ENCODE results near the gene BEST1. TPM values are rescaled to one million over a fixed set of nuclear protein-coding genes. Genes with fewer than 3 reads are reported as not detected.
A peak's percentile ranks its signal among the peaks of the same experiment; 100 is the strongest.

BEST1 gene
- total and polyA plus RNA-seq, 2 donors (not counting 3 experiments of a cell fraction or from before 2014, with no cell fraction given), result 0.04 TPM; not detected in 1

GRCh38 chr11:61955422-61956135, 5.4 kb downstream of the BEST1 start:
- peak; percentile 42 for TF ChIP-seq EZH2 (IDR thresholded peaks at IDR 0.05; ENCODE audit: borderline replicate concordance, low read depth, low read length, severe bottlenecking)
- TF ChIP-seq, protein P1, sequence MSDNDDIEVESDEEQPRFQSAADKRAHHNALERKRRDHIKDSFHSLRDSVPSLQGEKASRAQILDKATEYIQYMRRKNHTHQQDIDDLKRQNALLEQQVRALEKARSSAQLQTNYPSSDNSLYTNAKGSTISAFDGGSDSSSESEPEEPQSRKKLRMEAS (IDR thresholded peaks at IDR 0.05; ENCODE audit: insufficient read depth, insufficient read length), result no peak
- ChIA-PET CTCF (interaction anchor here (1.4 to 1.9 kb wide), 3 partner anchors 57 to 153 kb away, joined by 7 to 20 read pairs (median 12); no protein-coding TSS in a partner anchor), POLR2A (no interaction called here)
- peak; percentile 9 for DNase-seq (ENCODE audit: low read depth, low spot score)
- peaks cover 5% of the 10 kb centered on the region in 2 experiments for H3K27me3 ChIP-seq (ENCODE audit: control insufficient read depth in 2 of 2, insufficient read depth in 2 of 2, low read length in 2 of 2)
- H3K79me2 ChIP-seq (ENCODE audit: control insufficient read depth, insufficient read depth, low read length), result no peaks in the 10 kb centered on the region
- dilution Hi-C loops (cut with MboI; ENCODE audit: extremely low pct_ligation_motif_present, low sequenced_read_pairs) (no loop called here), intact Hi-C loops (cut with micrococcal nuclease) (no loop called here)
- peak overlapping the region; percentile 56 for H2AFZ ChIP-seq (ENCODE audit: low read depth, low read length)
- no peaks in the 10 kb centered on the region for H3K4me1 ChIP-seq (ENCODE audit: control insufficient read depth, extremely low read depth, insufficient read depth, low read length)
- FAIRE-seq, result no peak
- no TSS peak for BruUV-seq (replicated peaks)
- H3K9me1 ChIP-seq (replicated peaks; ENCODE audit: control insufficient read depth, extremely low read depth, insufficient read depth, low read length), result no peaks in the 10 kb centered on the region
- H3K36me3 ChIP-seq (ENCODE audit: control insufficient read depth in 2 of 2, extremely low read depth in 1 of 2, insufficient read depth in 2 of 2, low read length in 2 of 2), result no peaks in the 10 kb centered on the region
- H3K4me2 ChIP-seq (ENCODE audit: insufficient read depth, low read length), result peak overlapping the region; percentile 20
- no peak overlapping the region for H3K27ac ChIP-seq (ENCODE audit: insufficient read depth, low read depth, low read length)
- H4K20me1 ChIP-seq (replicated peaks; ENCODE audit: control insufficient read depth, extremely low read depth, insufficient read depth, low read length), result no peaks in the 10 kb centered on the region
- H3K9ac ChIP-seq (replicated peaks; ENCODE audit: extremely low read depth, insufficient read depth, low read length), result no peak overlapping the region
- no peak overlapping the region for H3K4me3 ChIP-seq (replicated peaks in 1 of 3; ENCODE audit: insufficient read depth in 1 of 3, low read depth in 1 of 3, low read length in 3 of 3)
- H3K9me3 ChIP-seq (replicated peaks; ENCODE audit: control insufficient read depth, insufficient read depth, low read length), result no peaks in the 10 kb centered on the region

DNA sequence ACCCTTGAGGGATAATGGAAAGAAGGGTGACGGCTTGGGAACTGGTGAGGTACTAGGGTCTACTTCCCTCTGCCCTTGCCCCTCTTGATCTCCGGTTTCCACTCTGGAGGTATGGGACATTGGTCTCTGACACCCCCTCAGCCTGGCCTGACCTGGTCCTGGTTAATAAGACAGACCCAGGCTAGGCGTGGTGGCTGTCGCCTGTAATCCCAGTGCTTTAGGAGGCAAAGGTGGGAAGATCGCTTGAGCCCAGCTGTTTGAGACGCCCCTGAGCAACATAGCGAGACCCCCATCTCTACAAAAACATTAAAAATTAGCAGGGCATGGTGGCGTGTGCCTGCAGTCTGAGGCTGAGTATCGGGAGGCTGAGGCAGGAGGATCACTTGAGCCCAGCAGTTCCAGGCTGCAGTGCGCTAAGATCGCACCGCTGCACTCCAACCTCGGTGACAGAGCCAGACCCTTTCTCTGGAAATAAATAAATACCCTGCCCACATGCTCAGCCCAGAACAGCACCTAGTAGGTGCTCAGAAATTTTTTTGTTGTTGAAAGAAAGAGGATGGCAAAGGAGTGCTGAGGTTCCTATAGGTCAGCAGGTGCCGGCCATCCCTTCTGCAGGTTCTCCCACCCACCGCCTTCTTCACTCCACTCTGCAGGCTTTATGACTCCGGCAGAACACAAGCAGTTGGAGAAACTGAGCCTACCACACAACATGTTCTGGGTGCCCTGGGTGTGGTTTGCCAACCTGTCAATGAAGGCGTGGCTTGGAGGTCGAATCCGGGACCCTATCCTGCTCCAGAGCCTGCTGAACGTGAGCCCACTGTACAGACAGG, 6.3 kb downstream of the BEST1 start:
- Histone ChIP-seq H3K4me1 (ENCODE audit: control insufficient read depth, extremely low read depth, insufficient read depth, low read length) (no peaks in the 10 kb centered on the region), H3K27ac (ENCODE audit: insufficient read depth, low read depth, low read length) (no peak overlapping the region), H3K36me3 (ENCODE audit: control insufficient read depth in 2 of 2, extremely low read depth in 1 of 2, insufficient read depth in 2 of 2, low read length in 2 of 2) (no peaks in the 10 kb centered on the region), H3K9me3 (replicated peaks; ENCODE audit: control insufficient read depth, insufficient read depth, low read length) (no peaks in the 10 kb centered on the region), H3K9ac (replicated peaks; ENCODE audit: extremely low read depth, insufficient read depth, low read length) (no peak overlapping the region), H3K9me1 (replicated peaks; ENCODE audit: control insufficient read depth, extremely low read depth, insufficient read depth, low read length) (no peaks in the 10 kb centered on the region), H3K27me3 (ENCODE audit: control insufficient read depth in 2 of 2, insufficient read depth in 2 of 2, low read length in 2 of 2) (peaks cover 5% of the 10 kb centered on the region in 2 experiments), H3K4me3 (replicated peaks in 1 of 3; ENCODE audit: insufficient read depth in 1 of 3, low read depth in 1 of 3, low read length in 3 of 3) (no peak overlapping the region), H3K79me2 (ENCODE audit: control insufficient read depth, insufficient read depth, low read length) (no peaks in the 10 kb centered on the region), H4K20me1 (replicated peaks; ENCODE audit: control insufficient read depth, extremely low read depth, insufficient read depth, low read length) (no peaks in the 10 kb centered on the region), H2AFZ (ENCODE audit: low read depth, low read length) (no peak overlapping the region), H3K4me2 (ENCODE audit: insufficient read depth, low read length) (no peak overlapping the region)
- no TSS peak for BruUV-seq (replicated peaks)
- TF ChIP-seq EZH2 (IDR thresholded peaks at IDR 0.05; ENCODE audit: borderline replicate concordance, low read depth, low read length, severe bottlenecking) (no peak), JUN (IDR thresholded peaks at IDR 0.05; ENCODE audit: borderline replicate concordance, insufficient read depth, insufficient read length, low read depth) (no peak), MYC (IDR thresholded peaks at IDR 0.05; ENCODE audit: low read depth, low read length) (no peak), POLR2AphosphoS5 (IDR thresholded peaks at IDR 0.05; ENCODE audit: insufficient read depth, low read depth, low read length) (no peak), FOS (IDR thresholded peaks at IDR 0.05; ENCODE audit: borderline replicate concordance, insufficient read depth, low read length) (no peak), GATA2 (IDR thresholded peaks at IDR 0.05; ENCODE audit: insufficient read depth, insufficient read length, low read depth, low read length) (no peak), POLR2A (IDR thresholded peaks at IDR 0.05; ENCODE audit: low read depth, low read length) (no peak)
- TF ChIP-seq, protein P2, sequence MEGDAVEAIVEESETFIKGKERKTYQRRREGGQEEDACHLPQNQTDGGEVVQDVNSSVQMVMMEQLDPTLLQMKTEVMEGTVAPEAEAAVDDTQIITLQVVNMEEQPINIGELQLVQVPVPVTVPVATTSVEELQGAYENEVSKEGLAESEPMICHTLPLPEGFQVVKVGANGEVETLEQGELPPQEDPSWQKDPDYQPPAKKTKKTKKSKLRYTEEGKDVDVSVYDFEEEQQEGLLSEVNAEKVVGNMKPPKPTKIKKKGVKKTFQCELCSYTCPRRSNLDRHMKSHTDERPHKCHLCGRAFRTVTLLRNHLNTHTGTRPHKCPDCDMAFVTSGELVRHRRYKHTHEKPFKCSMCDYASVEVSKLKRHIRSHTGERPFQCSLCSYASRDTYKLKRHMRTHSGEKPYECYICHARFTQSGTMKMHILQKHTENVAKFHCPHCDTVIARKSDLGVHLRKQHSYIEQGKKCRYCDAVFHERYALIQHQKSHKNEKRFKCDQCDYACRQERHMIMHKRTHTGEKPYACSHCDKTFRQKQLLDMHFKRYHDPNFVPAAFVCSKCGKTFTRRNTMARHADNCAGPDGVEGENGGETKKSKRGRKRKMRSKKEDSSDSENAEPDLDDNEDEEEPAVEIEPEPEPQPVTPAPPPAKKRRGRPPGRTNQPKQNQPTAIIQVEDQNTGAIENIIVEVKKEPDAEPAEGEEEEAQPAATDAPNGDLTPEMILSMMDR (IDR thresholded peaks at IDR 0.05; ENCODE audit: extremely low read depth in 1 of 2, insufficient read depth in 1 of 2, low read depth in 1 of 2, low read length in 2 of 2), result no peak
- TF ChIP-seq, protein P1 (IDR thresholded peaks at IDR 0.05; ENCODE audit: insufficient read depth, insufficient read length), result no peak
- dilution Hi-C loops (cut with MboI; ENCODE audit: extremely low pct_ligation_motif_present, low sequenced_read_pairs) (no loop called here), intact Hi-C loops (cut with micrococcal nuclease) (no loop called here)
- ChIA-PET POLR2A (no interaction called here), CTCF (interaction anchor here (1.9 kb wide), 1 partner anchor 126 kb away, joined by 8 read pairs; no protein-coding TSS in a partner anchor)
- FAIRE-seq, result no peak
- DNase-seq (ENCODE audit: low read depth, low spot score), result no peak
